Upper lobe of left lung (tissue), 6 donors: ENCODE data around the gene MAP2K1. TPM values are rescaled to one million over a fixed set of nuclear protein-coding genes. Genes with fewer than 3 reads are reported as not detected.
"Not testable (repeated sequence)": the region's sequence is repeated elsewhere in the genome, so short reads cannot be mapped to it uniquely, and the experiment has no call there.

Source experiments
- ATAC-seq, 2 donors: fragments of 200-7000 bp; cut with Tn5 transposase; one replicate each; pipeline ENCODE4 v1.9.1; 2022; ENCODE audit warnings: mild to moderate bottlenecking in 2 of 2, moderate library complexity in 2 of 2; ENCODE audit not compliant: low FRiP score in 2 of 2
- DNase-seq, 2 donors: peaks; one replicate each; pipeline ENCODE4 v3.0.0-alpha.2; 2019 to 2020
- H3K27ac ChIP-seq, 4 donors: fragments of 200-600 bp; sonication (generic); one replicate each; pipeline ENCODE4 v1.5.1; 2016 to 2019
- H3K27me3 ChIP-seq, 4 donors: fragments of 200-600 bp; sonication (generic); one replicate each; pipeline ENCODE4 v1.5.1; 2017 to 2019
- H3K36me3 ChIP-seq, 4 donors: fragments of 200-600 bp; sonication (generic); one replicate each; pipeline ENCODE4 v1.5.1; 2016 to 2019
- H3K4me1 ChIP-seq, 4 donors: fragments of 200-600 bp; sonication (generic); one replicate each; pipeline ENCODE4 v1.5.1; 2018 to 2019
- H3K4me3 ChIP-seq, 4 donors: fragments of 200-600 bp; sonication (generic); one replicate each; pipeline ENCODE4 v1.5.1; 2017 to 2019; ENCODE audit warnings: mild to moderate bottlenecking in 2 of 4, moderate library complexity in 1 of 4
- H3K9me3 ChIP-seq, 4 donors: fragments of 200-600 bp; sonication (generic); one replicate each; pipeline ENCODE4 v1.5.1; 2018 to 2019
- CTCF ChIP-seq, 6 experiments: fragments of 450-650 bp in 4 of 6; fragments of 200-600 bp in 2 of 6; sonication (generic) in 2 of 6; IDR thresholded peaks; one replicate each; pipeline ENCODE4 v1.5.1; 2016 to 2019; ENCODE audit warnings: antibody characterized with exemption in 6 of 6
- EP300 ChIP-seq, 4 donors: sonication (generic); formaldehyde crosslinking; IDR thresholded peaks; one replicate each; pipeline ENCODE4 v1.5.1; 2017; ENCODE audit warnings: antibody characterized with exemption in 4 of 4, control low read depth in 2 of 4
- POLR2A ChIP-seq, 4 donors: fragments of 450-650 bp; IDR thresholded peaks; one replicate each; pipeline ENCODE4 v1.5.1; 2016 to 2017; ENCODE audit warnings: antibody characterized with exemption in 4 of 4, mild to moderate bottlenecking in 2 of 4
- POLR2AphosphoS5 ChIP-seq, 2 donors: sonication (generic); formaldehyde crosslinking; IDR thresholded peaks; one replicate each; pipeline ENCODE4 v1.5.1; 2017; ENCODE audit warnings: antibody characterized with exemption in 2 of 2
- WGBS, 2 donors: methylation state at CpG; one replicate each; pipeline ENCODE4 v1.1.5; 2017 to 2018; 5-methylcytosine and 5-hydroxymethylcytosine counted together
- total RNA-seq, 6 donors: library from RNA; depleted of rRNA in 4 of 6; stranded (reverse); fragments of >200 nt in 4 of 6; gene quantifications; one replicate each; pipeline versions ENCODE4 v1.1.0 to v1.2.1, GENCODE V29; 2016 to 2021
- donor health status: DM: no; HTN: no; CAD: no; lungs with moderate emphysema.
- donor health status: DM: no; HTN: yes; CAD: no; lungs with severe emphysema.

MAP2K1 gene
- total RNA-seq, 6 donors from 2014 or later = 38.5 to 80.3 (median 62.4) TPM

GRCh38 chr15:66494262-66494661, 107.5 kb downstream of the MAP2K1 start:
- H3K9me3 ChIP-seq = no peaks in the 10 kb centered on the region
- no peak for ATAC-seq
- no peaks in the 10 kb centered on the region for H3K27me3 ChIP-seq
- peaks cover 7 to 39% (median 20%) of the 10 kb centered on the region in 4 donors for H3K4me1 ChIP-seq
- 66 to 78% methylated on average over 2 of the region's 2 CpGs for WGBS, 2 donors
- TF ChIP-seq POLR2AphosphoS5 (IDR thresholded peaks at IDR 0.05) (no peak), CTCF (IDR thresholded peaks at IDR 0.05) (no peak), EP300 (IDR thresholded peaks at IDR 0.05) (no peak), POLR2A (IDR thresholded peaks at IDR 0.05) (no peak)
- no peak for DNase-seq
- H3K4me3 ChIP-seq = no peak overlapping the region
- H3K27ac ChIP-seq = no peak overlapping the region
- peaks cover 12 to 78% (median 42%) of the 10 kb centered on the region in 4 donors for H3K36me3 ChIP-seq

GRCh38 chr15:66496951-66497501, 110.3 kb downstream of the MAP2K1 start:
- Histone ChIP-seq H3K27me3 (no peaks in the 10 kb centered on the region), H3K9me3 (no peaks in the 10 kb centered on the region), H3K4me3 (peak overlapping the region; percentile 82 to 96 (median 91)), H3K36me3 (peaks cover 29 to 78% (median 53%) of the 10 kb centered on the region in 4 donors), H3K4me1 (peaks cover 9 to 41% (median 20%) of the 10 kb centered on the region in 4 donors), H3K27ac (peak overlapping the region; percentile 89 to 96 (median 93))
- TF ChIP-seq EP300 (IDR thresholded peaks at IDR 0.05) (no peak), POLR2AphosphoS5 (IDR thresholded peaks at IDR 0.05) (no peak), CTCF (IDR thresholded peaks at IDR 0.05) (no peak), POLR2A (IDR thresholded peaks at IDR 0.05) (no peak)
- 13 to 16% methylated on average over 17 of the region's 17 CpGs for WGBS, 2 donors
- ATAC-seq (peak; percentile 30 to 37), DNase-seq (peak in 1 of 2 donors; percentile 22)

- Histone ChIP-seq H3K4me3 (peak within 1 kb of the TSS; percentile 82 to 96 (median 91)), H3K27ac (peak within 1 kb of the TSS; percentile 89 to 96 (median 93)), H3K36me3 (peaks cover 33 to 78% (median 58%) of the 10 kb centered on the region in 4 donors), H3K4me1 (peaks cover 13 to 49% (median 22%) of the 10 kb centered on the region in 4 donors), H3K27me3 (no peaks in the 10 kb centered on the region), H3K9me3 (no peaks in the 10 kb centered on the region)
- 11 to 20% methylated on average over 17 to 42 of the region's 43 CpGs for WGBS, 2 donors
- ATAC-seq (peak; percentile 98), DNase-seq (peak; percentile 98 to 99)
- TF ChIP-seq POLR2AphosphoS5 (IDR thresholded peaks at IDR 0.05) (peak; percentile 92 to 94), CTCF (IDR thresholded peaks at IDR 0.05) (peak; percentile 93 to 98 (median 98)), EP300 (IDR thresholded peaks at IDR 0.05) (peak in 1 of 4 donors; percentile 61), POLR2A (IDR thresholded peaks at IDR 0.05) (peak in 2 of 4 donors; percentile 60 to 88)
Measured at GRCh38 chr15:66497502-66498455, 111.1 kb downstream of the MAP2K1 start, which contains the start of gene SNAPC5. SNAPC5 (minus strand) TSS chr15:66497762; CDS start chr15:66497731, 31 bp downstream.

- Histone ChIP-seq H3K27ac (peak overlapping the region in 3 of 4 donors; percentile 89 to 94 (median 92)), H3K27me3 (no peaks in the 10 kb centered on the region), H3K4me1 (peaks cover 22 to 58% (median 31%) of the 10 kb centered on the region in 4 donors), H3K4me3 (peak overlapping the region in 1 of 4 donors; percentile 96), H3K9me3 (no peaks in the 10 kb centered on the region), H3K36me3 (peaks cover 33 to 74% (median 58%) of the 10 kb centered on the region in 4 donors)
- 55 to 68% methylated on average over 3 of the region's 3 CpGs for WGBS, 2 donors
- no peak for TF ChIP-seq POLR2A (IDR thresholded peaks at IDR 0.05)
- peak in 3 of 6 experiments; percentile 4 to 25 (median 20) for TF ChIP-seq CTCF (IDR thresholded peaks at IDR 0.05)
- DNase-seq (no peak), ATAC-seq (no peak)
Measured at GRCh38 chr15:66498501-66499386, 112.0 kb downstream of the MAP2K1 start.

- 85 to 92% methylated on average over 7 of the region's 7 CpGs for WGBS, 2 donors
- peaks cover 24 to 52% (median 29%) of the 10 kb centered on the region in 4 donors for H3K4me1 ChIP-seq
Measured at GRCh38 chr15:66500346-66500745, 113.6 kb downstream of the MAP2K1 start.

More at GRCh38 chr15:66500346-66500745, 113.6 kb downstream of the MAP2K1 start:
- H3K27ac ChIP-seq, ATAC-seq, H3K4me3 ChIP-seq, DNase-seq, H3K27me3 ChIP-seq, H3K9me3 ChIP-seq: not testable (repeated sequence)
- H3K36me3 ChIP-seq = peaks cover 33 to 60% (median 48%) of the 10 kb centered on the region in 4 donors
